NCI-H128 (cell line): ENCODE measurements around the gene ATN1.
"Not testable (repeated sequence)": the region's sequence is repeated elsewhere in the genome, so short reads cannot be mapped to it uniquely, and the experiment has no call there.

Source experiments
- DNase-seq: peaks from one replicate; lab custom pipeline; 2025; ENCODE audit not compliant: unreplicated experiment; lab: John Stamatoyannopoulos, UW

Gene ATN1

GRCh38 chr12:6903722-6904121 is 24.0 kb upstream of the ATN1 start:
- no peak for DNase-seq

GRCh38 chr12:6904280-6905276 is 23.2 kb upstream of the ATN1 start, which contains the start of gene LRRC23:
LRRC23 (plus strand) TSS chr12:6904822; CDS start chr12:6905634, 812 bp downstream.
- peak; percentile 99 for DNase-seq

GRCh38 chr12:6905414-6906040 is 22.2 kb upstream of the ATN1 start:
- DNase-seq, result no peak

GRCh38 chr12:6908141-6908540 is 19.6 kb upstream of the ATN1 start:
- DNase-seq, result not testable (repeated sequence)

GRCh38 chr12:6909421-6910145 is 18.2 kb upstream of the ATN1 start:
- no peak for DNase-seq

GRCh38 chr12:6912164-6912935 is 15.4 kb upstream of the ATN1 start:
- DNase-seq, result no peak

- peak; percentile 81 for DNase-seq
These were observed 13.4 kb upstream of the ATN1 start, which contains the start of gene ENO2 for GRCh38 chr12:6914246-6914946. ENO2 (plus strand) TSS chr12:6914580; CDS start chr12:6915833, 1,253 bp downstream.

- no peak for DNase-seq
These were observed 12.6 kb upstream of the ATN1 start for GRCh38 chr12:6914947-6915788.

GRCh38 chr12:6915789-6916285 is 11.9 kb upstream of the ATN1 start:
- DNase-seq, result no peak

GRCh38 chr12:6916426-6917200 is 11.1 kb upstream of the ATN1 start:
- no peak for DNase-seq

GRCh38 chr12:6917491-6918231 is 10.1 kb upstream of the ATN1 start:
- no peak for DNase-seq

GRCh38 chr12:6919588-6919987 is 8.2 kb upstream of the ATN1 start:
- DNase-seq, result no peak

GRCh38 chr12:6921539-6921938 is 6.2 kb upstream of the ATN1 start:
- DNase-seq, result no peak

- DNase-seq, result no peak
These were observed 5.5 kb upstream of the ATN1 start for GRCh38 chr12:6921996-6922946.

GRCh38 chr12:6923003-6923732 is 4.6 kb upstream of the ATN1 start:
- DNase-seq, result no peak

GRCh38 chr12:6923851-6924250 is 3.9 kb upstream of the ATN1 start:
- no peak for DNase-seq
